ENCODE results near the gene RPL27. TPM values are rescaled to one million over a fixed set of nuclear protein-coding genes. Genes with fewer than 3 reads are reported as not detected.

The RPL27 gene
- polyA plus RNA-seq (2011; rRNA removed) (4,202 and 4,485 TPM in 2 replicates), polyA minus RNA-seq (2011; rRNA and poly(A)+ RNA removed) (1,483 and 2,105 TPM in 2 replicates)

DNA sequence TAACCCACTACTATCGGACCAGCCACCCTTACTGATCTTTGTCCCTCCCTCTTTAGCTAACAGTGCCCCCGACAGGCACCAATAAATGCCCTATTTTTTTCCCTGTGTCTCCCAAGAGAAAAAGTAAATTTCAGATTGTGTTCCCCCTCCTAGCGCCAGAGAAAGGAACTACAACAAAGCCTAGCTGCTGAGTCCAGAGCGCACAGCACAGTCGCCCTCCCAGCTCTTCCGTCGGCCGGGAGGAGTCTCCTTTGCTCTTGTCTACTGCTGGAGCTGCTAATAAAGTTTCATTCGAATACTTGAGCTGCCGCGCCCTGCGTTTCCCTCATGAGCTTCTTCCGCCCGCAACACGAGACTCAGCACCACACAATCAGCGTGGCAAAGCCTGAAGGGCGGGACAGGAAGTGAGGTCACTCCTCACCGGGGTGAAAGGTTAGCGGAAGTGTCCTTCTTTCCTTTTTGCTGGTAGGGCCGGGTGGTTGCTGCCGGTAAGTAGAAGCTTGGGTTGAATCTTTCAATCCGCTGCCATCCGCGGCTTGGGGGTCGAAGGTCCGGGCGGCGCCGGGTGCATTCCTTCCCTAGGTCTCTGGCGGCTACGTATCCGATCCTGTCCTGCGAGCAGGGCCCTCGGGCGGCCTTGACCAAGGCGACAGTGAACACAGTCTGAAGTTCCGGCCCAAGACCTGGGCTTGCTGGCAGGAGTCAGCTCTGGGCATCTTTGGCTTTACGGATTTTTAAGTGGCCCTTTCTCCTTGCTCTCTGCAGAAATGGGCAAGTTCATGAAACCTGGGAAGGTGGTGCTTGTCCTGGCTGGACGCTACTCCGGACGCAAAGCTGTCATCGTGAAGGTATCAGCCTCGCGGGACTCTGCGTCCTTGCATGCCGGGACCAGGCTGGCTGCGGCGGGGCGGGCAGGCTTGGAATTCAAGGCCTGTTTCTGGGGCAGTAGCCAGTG lies at the start of gene RPL27:
RPL27 (plus strand) TSS at position 436 of the 955 bp plus-strand sequence; CDS start at position 768, 332 bp downstream.
- DNase-seq (ENCODE audit: low read depth, low spot score): peak; percentile 100
- TF ChIP-seq, protein P1, sequence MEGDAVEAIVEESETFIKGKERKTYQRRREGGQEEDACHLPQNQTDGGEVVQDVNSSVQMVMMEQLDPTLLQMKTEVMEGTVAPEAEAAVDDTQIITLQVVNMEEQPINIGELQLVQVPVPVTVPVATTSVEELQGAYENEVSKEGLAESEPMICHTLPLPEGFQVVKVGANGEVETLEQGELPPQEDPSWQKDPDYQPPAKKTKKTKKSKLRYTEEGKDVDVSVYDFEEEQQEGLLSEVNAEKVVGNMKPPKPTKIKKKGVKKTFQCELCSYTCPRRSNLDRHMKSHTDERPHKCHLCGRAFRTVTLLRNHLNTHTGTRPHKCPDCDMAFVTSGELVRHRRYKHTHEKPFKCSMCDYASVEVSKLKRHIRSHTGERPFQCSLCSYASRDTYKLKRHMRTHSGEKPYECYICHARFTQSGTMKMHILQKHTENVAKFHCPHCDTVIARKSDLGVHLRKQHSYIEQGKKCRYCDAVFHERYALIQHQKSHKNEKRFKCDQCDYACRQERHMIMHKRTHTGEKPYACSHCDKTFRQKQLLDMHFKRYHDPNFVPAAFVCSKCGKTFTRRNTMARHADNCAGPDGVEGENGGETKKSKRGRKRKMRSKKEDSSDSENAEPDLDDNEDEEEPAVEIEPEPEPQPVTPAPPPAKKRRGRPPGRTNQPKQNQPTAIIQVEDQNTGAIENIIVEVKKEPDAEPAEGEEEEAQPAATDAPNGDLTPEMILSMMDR (IDR thresholded peaks at IDR 0.05; ENCODE audit: low read depth, low read length): peak; percentile 80
- POLR2A ChIA-PET: interaction anchor here (0.5 to 2.0 kb wide), 26 partner anchors 8 to 803 kb away, joined by 3 to 22 read pairs (median 5); partner anchors contain the start of genes AOC2, BECN1, IFI35 and NBR1
- CTCF ChIA-PET: interaction anchor here (0.6 to 2.6 kb wide), 21 partner anchors 8 to 420 kb away, joined by 3 to 22 read pairs (median 5); partner anchors contain the start of genes AARSD1, AOC2, BECN1 and IFI35
- no peaks in the 10 kb centered on the region for H3K27me3 ChIP-seq (ENCODE audit: control insufficient read depth, insufficient read depth, low read length)
- peak within 1 kb of the TSS; percentile 71 for H3K4me3 ChIP-seq (ENCODE audit: low read depth, low read length)
- H3K27ac ChIP-seq (ENCODE audit: low read depth, low read length): peak within 1 kb of the TSS; percentile 93
- peaks cover 5% of the 10 kb centered on the region; the same call in 1 of the 2 replicates for H3K9me3 ChIP-seq (ENCODE audit: control insufficient read depth, insufficient read depth, low read length)

DNA sequence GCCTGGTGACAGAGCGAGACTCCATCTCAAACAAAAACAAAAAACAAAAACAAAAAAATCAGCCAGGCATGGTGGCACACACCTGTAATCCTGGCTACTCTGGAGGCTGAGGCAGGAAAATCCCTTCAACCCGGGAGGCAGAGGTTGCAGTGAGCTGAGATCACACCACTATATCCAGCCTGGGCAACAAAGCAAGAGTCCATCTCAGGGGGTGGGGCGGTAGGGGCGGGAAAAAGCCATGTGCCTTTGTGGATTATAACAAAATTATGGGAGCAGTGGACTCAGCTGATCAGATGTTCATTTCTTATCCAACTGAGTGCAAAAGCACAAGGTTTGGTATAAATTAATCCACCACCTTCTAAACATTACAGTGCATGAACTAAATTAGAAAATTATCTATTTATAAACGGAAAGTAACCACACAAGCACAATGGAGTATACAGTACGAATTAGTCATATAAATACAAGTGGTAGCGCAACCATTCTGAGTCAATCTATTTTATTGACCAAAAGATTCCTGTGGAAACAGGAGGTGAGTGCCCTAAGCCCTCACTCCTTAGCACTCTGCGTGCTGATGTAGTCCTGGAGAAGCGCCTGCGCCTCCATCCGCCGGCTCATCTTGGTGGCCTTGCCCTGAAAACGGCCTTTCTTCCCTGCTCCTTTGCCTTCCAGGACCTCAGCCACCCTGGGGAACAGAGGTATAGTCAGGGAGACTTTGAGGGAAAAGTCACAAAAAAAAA lies 48.0 kb upstream of the RPL27 start:
- H3K9me3 ChIP-seq (ENCODE audit: control insufficient read depth, insufficient read depth, low read length): no peaks in the 10 kb centered on the region
- TF ChIP-seq, protein P1 (IDR thresholded peaks at IDR 0.05; ENCODE audit: low read depth, low read length): no peak
- H3K27me3 ChIP-seq (ENCODE audit: control insufficient read depth, insufficient read depth, low read length): no peaks in the 10 kb centered on the region
- no peak overlapping the region for H3K4me3 ChIP-seq (ENCODE audit: low read depth, low read length)
- POLR2A ChIA-PET: interaction anchor here (0.7 kb wide), 1 partner anchor 32 kb away, joined by 5 read pairs; no protein-coding TSS in a partner anchor
- CTCF ChIA-PET: interaction anchor here (1.3 to 1.4 kb wide), 2 partner anchors 11 to 12 kb away, joined by 3 to 6 read pairs; no protein-coding TSS in a partner anchor
- peak; percentile 58 for DNase-seq (ENCODE audit: low read depth, low spot score)
- H3K27ac ChIP-seq (ENCODE audit: low read depth, low read length): peak overlapping the region; percentile 24

DNA sequence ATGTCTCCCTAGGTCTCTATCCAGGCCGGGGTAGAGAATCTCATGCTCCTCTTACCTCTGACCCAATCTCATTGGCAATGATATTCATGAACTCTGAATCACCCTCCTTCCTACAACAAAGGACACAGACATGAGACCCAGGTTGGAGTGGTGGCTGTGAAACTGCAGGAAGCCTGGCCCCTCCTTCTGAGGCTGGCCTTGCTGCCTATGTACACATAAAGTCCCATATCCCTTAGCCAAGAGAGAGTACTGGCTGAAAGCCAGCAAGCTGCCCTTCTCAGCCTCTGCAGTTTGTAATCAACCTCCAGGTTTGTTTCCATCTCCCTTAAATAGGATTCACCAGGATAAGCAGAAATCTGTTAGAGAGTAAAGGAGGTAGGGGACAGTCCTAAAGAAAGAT lies 44.5 kb upstream of the RPL27 start:
- no peak overlapping the region for H3K4me3 ChIP-seq (ENCODE audit: low read depth, low read length)
- no peak overlapping the region for H3K27ac ChIP-seq (ENCODE audit: low read depth, low read length)
- DNase-seq (ENCODE audit: low read depth, low spot score): no peak
- no peaks in the 10 kb centered on the region for H3K27me3 ChIP-seq (ENCODE audit: control insufficient read depth, insufficient read depth, low read length)
- ChIA-PET CTCF (interaction anchor here (0.5 kb wide), 1 partner anchor 14 kb away, joined by 3 read pairs; no protein-coding TSS in a partner anchor), POLR2A (interaction anchor here (0.6 kb wide), 1 partner anchor 118 kb away, joined by 3 read pairs; no protein-coding TSS in a partner anchor)
- H3K9me3 ChIP-seq (ENCODE audit: control insufficient read depth, insufficient read depth, low read length): no peaks in the 10 kb centered on the region
- TF ChIP-seq, protein P1 (IDR thresholded peaks at IDR 0.05; ENCODE audit: low read depth, low read length): no peak

DNA sequence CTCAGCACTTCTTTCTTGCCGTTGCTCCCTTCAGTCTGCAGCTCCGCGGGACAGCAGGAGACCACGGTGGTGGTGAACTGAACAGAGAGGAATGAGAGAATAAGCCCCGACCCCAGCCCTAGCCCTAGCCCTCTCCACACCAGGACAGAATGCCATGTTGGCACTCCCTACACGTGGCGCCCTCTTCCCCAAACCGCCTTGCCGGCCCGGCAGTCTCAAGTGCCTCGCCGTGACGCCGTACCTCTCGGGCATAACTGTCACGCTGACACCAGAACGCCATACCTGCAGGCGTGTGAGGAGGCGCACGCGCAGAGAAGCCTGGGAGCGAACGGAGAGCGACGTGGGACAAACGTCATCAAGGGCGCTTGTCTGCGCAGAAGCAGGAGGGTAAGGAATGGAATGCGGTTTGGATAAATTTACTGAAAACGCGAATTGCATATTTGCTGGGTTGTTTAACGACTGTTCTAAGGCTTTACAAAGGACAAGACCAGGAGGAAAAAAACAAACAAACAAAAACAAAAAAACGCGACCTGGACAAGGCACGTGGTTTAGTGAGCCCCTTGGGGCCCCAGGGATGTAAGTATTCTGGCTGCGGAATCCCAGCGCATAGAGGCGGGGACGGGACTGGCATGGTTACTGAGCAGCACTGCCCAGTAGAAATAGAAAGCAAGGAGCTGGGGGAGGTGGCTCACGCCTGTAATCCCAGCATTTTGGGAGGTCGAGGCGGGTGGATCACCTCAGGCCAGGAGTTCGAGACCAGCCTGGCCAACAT lies 33.9 kb upstream of the RPL27 start, which contains the start of gene AARSD1:
AARSD1 (minus strand) TSS at position 294 of the 772 bp plus-strand sequence; CDS start at position 280, 14 bp downstream.
- DNase-seq (ENCODE audit: low read depth, low spot score): peak; percentile 85
- H3K4me3 ChIP-seq (ENCODE audit: low read depth, low read length): peak within 1 kb of the TSS; percentile 90
- H3K27ac ChIP-seq (ENCODE audit: low read depth, low read length): peak within 1 kb of the TSS; percentile 90
- H3K9me3 ChIP-seq (ENCODE audit: control insufficient read depth, insufficient read depth, low read length): no peaks in the 10 kb centered on the region
- POLR2A ChIA-PET: interaction anchor here (0.6 to 0.8 kb wide), 3 partner anchors 11 to 168 kb away, joined by 3 to 6 read pairs (median 5); no protein-coding TSS in a partner anchor
- H3K27me3 ChIP-seq (ENCODE audit: control insufficient read depth, insufficient read depth, low read length): no peaks in the 10 kb centered on the region
- TF ChIP-seq, protein P1 (IDR thresholded peaks at IDR 0.05; ENCODE audit: low read depth, low read length): no peak
- CTCF ChIA-PET: interaction anchor here (0.6 kb wide), 1 partner anchor 34 kb away, joined by 3 read pairs; the partner anchor contains the start of gene RPL27

Measured in AG04450 (cell line).